HepG2 (cell line): ENCODE results near the gene STARD5. TPM values are rescaled to one million over a fixed set of nuclear protein-coding genes. Genes with fewer than 3 reads are reported as not detected.

ENCODE experiments used
- ATAC-seq: fragments of 200-7000 bp; cut with Tn5 transposase; 3 replicates; pipeline ENCODE4 v1.9.1; 2020; ENCODE audit warnings: mild to moderate bottlenecking, moderate library complexity
- BruUV-seq: library from RNA; stranded (reverse); fragments of 400-500 nt; replicated peaks from 2 replicates; lab custom pipeline; 2021; lab: Mats Ljungman, UMichigan
- CTCF ChIA-PET: fragments of 300-600 bp; formaldehyde crosslinking; extraction: SDS; loops from one replicate; lab custom pipeline; 2021; ENCODE audit warnings: low total read pairs, inconsistent platforms, low intra/inter-chr PET ratio; lab: Yijun Ruan, JAX
- POLR2A ChIA-PET: fragments of 350-600 bp; sonication (Branson Sonifier 250); formaldehyde crosslinking; loops from one replicate; lab custom pipeline; 2020; ENCODE audit warnings: antibody characterized with exemption, inconsistent platforms; lab: Yijun Ruan, JAX
- DNase-seq: peaks from one replicate; pipeline ENCODE4 v3.0.0-alpha.2; 2015; ENCODE audit warnings: low spot score
- FAIRE-seq: peaks from 3 replicates; lab custom pipeline; 2011; peaks lifted over from hg19 to GRCh38; lab: Jason Lieb, UNC
- H2AFZ ChIP-seq: one replicate; pipeline ENCODE4 v1.6.1; 2011; ENCODE audit warnings: low read length, inconsistent platforms
- H3K27ac ChIP-seq: fragments of 300-600 bp; 3 replicates; pipeline ENCODE4 v1.8.0; 2011; ENCODE audit warnings: mixed run types, mild to moderate bottlenecking, mixed read lengths, low read length, inconsistent platforms; ENCODE audit not compliant: insufficient read depth; ENCODE audit errors: extremely low read length
- H3K27me3 ChIP-seq, 2 experiments: fragments of 200-600 bp in 1 of 2; 2 replicates in 1 of 2; 3 replicates in 1 of 2; pipeline versions ENCODE4 v1.6.0 to v1.8.0; 2011; ENCODE audit warnings: low read length in 2 of 2, mild to moderate bottlenecking in 2 of 2, moderate library complexity in 2 of 2, inconsistent platforms in 1 of 2; ENCODE audit not compliant: insufficient read depth in 2 of 2, control insufficient read depth in 1 of 2
- H3K36me3 ChIP-seq, 2 experiments: fragments of 200-600 bp in 1 of 2; replicated peaks in 1 of 2; 2 replicates in 1 of 2; 3 replicates in 1 of 2; pipeline versions ENCODE4 v1.5.1 to v1.8.0; 2011; ENCODE audit warnings: low read length in 2 of 2, inconsistent platforms in 1 of 2; ENCODE audit not compliant: insufficient read depth in 2 of 2, control insufficient read depth in 1 of 2
- H3K4me1 ChIP-seq: 2 replicates; pipeline ENCODE4 v1.5.1; 2012; ENCODE audit warnings: low read length, inconsistent platforms; ENCODE audit not compliant: insufficient read depth
- H3K4me2 ChIP-seq: 2 replicates; pipeline ENCODE4 v1.6.0; 2011; ENCODE audit warnings: low read depth, low read length, inconsistent platforms
- H3K4me3 ChIP-seq, 3 experiments: fragments of 200-600 bp in 1 of 3; sonication (generic), shearing (Covaris generic) in 1 of 3; replicated peaks in 1 of 3; 2 replicates each; pipeline ENCODE4 v1.5.1; 2011 to 2016; ENCODE audit warnings: low read length in 3 of 3, inconsistent platforms in 2 of 3, low read depth in 2 of 3, mild to moderate bottlenecking in 2 of 3, control low read depth in 1 of 3, mixed read lengths in 1 of 3; ENCODE audit not compliant: insufficient read depth in 1 of 3
- H3K79me2 ChIP-seq: one replicate; pipeline ENCODE4 v1.6.1; 2011; ENCODE audit warnings: low read length, inconsistent platforms; ENCODE audit not compliant: insufficient read depth
- H3K9ac ChIP-seq: 2 replicates; pipeline ENCODE4 v1.6.0; 2011; ENCODE audit warnings: mild to moderate bottlenecking, low read depth, low read length, inconsistent platforms; ENCODE audit not compliant: insufficient read depth
- H3K9me3 ChIP-seq: 2 replicates; pipeline ENCODE4 v1.5.1; 2012; ENCODE audit warnings: mild to moderate bottlenecking, low read length
- H4K20me1 ChIP-seq: 2 replicates; pipeline ENCODE4 v1.6.0; 2011; ENCODE audit warnings: inconsistent platforms, mild to moderate bottlenecking, low read length, moderate library complexity; ENCODE audit not compliant: insufficient read depth
- CAMTA2 ChIP-seq: sonication (generic); formaldehyde crosslinking; IDR thresholded peaks from 2 replicates; pipeline ENCODE4 v1.4.0; 2020; ENCODE audit warnings: mild to moderate bottlenecking, missing genetic modification reagents, borderline replicate concordance
- CBFB ChIP-seq: sonication (generic); formaldehyde crosslinking; IDR thresholded peaks from 2 replicates; pipeline ENCODE4 v1.4.0; 2020; ENCODE audit warnings: missing genetic modification reagents
- MAFF ChIP-seq: IDR thresholded peaks from 2 replicates; pipeline ENCODE4 v1.6.1; 2011; ENCODE audit warnings: low read depth, low read length, improper control_type of control experiment
- MEIS1 ChIP-seq: sonication (generic); formaldehyde crosslinking; IDR thresholded peaks from 2 replicates; pipeline ENCODE4 v1.9.0; 2021; ENCODE audit warnings: mild to moderate bottlenecking, missing genetic modification reagents, moderate library complexity, borderline replicate concordance
- MZF1 ChIP-seq: sonication (generic); formaldehyde crosslinking; IDR thresholded peaks from 2 replicates; pipeline ENCODE4 v1.8.1; 2023; ENCODE audit warnings: mild to moderate bottlenecking, missing genetic modification reagents, borderline replicate concordance
- SALL2 ChIP-seq: sonication (generic); formaldehyde crosslinking; IDR thresholded peaks from 2 replicates; pipeline ENCODE4 v1.8.1; 2023; ENCODE audit warnings: mild to moderate bottlenecking, missing genetic modification reagents, inconsistent platforms
- ZFP36 ChIP-seq: fragments of 150-350 bp; IDR thresholded peaks from 2 replicates; pipeline ENCODE4 v1.6.1; 2018; ENCODE audit warnings: borderline replicate concordance, low read length, low read depth; ENCODE audit not compliant: partially characterized antibody
- ZHX2 ChIP-seq, 2 experiments: sonication (generic) in 1 of 2; formaldehyde crosslinking in 1 of 2; IDR thresholded peaks; 2 replicates each; pipeline versions ENCODE4 v1.6.1 to v1.9.0; 2014 to 2022; ENCODE audit warnings: antibody characterized with exemption in 1 of 2, borderline replicate concordance in 1 of 2, inconsistent platforms in 1 of 2, low read depth in 1 of 2, missing genetic modification reagents in 1 of 2
- ZNF431 ChIP-seq: sonication (generic); formaldehyde crosslinking; IDR thresholded peaks from 2 replicates; pipeline ENCODE4 v1.9.0; 2022; ENCODE audit warnings: missing genetic modification reagents, low read depth, mild to moderate bottlenecking, borderline replicate concordance
- ZNF496 ChIP-seq: sonication (generic); formaldehyde crosslinking; IDR thresholded peaks from 2 replicates; pipeline ENCODE4 v1.8.1; 2023; ENCODE audit warnings: mild to moderate bottlenecking, moderate library complexity, missing genetic modification reagents; ENCODE audit not compliant: insufficient replicate concordance
- ZNF691 ChIP-seq: sonication (generic); formaldehyde crosslinking; IDR thresholded peaks from 2 replicates; pipeline ENCODE4 v1.4.0; 2020; ENCODE audit warnings: missing genetic modification reagents, low read depth, mild to moderate bottlenecking, borderline replicate concordance
- ZNF746 ChIP-seq: sonication (generic); formaldehyde crosslinking; IDR thresholded peaks from 2 replicates; pipeline ENCODE4 v1.8.0; 2022; ENCODE audit warnings: mild to moderate bottlenecking, missing genetic modification reagents
- ZNF790 ChIP-seq: sonication (generic); formaldehyde crosslinking; IDR thresholded peaks from 2 replicates; pipeline ENCODE4 v1.8.0; 2022; ENCODE audit warnings: missing genetic modification reagents, mild to moderate bottlenecking, borderline replicate concordance
- ZNF839 ChIP-seq: sonication (generic); formaldehyde crosslinking; IDR thresholded peaks from 2 replicates; pipeline ENCODE4 v1.4.0; 2020; ENCODE audit warnings: missing genetic modification reagents, mild to moderate bottlenecking, borderline replicate concordance
- ZNF841 ChIP-seq: sonication (generic); formaldehyde crosslinking; IDR thresholded peaks from 2 replicates; pipeline ENCODE4 v1.8.1; 2023; ENCODE audit warnings: missing genetic modification reagents, borderline replicate concordance
- WGBS: methylation state at CpG from one replicate; pipeline ENCODE4 v1.1.6; 2017; ENCODE audit warnings: low lambda C conversion rate; 5-methylcytosine and 5-hydroxymethylcytosine counted together
- in situ Hi-C: cut with HindIII; loops from 2 replicates; pipeline ENCODE4 v1.10.0; 2017; ENCODE audit warnings: low pct_unique_long_range_greater_than_20kb; ENCODE audit not compliant: extremely low pct_ligation_motif_present
- intact Hi-C: fragments of 100-400 bp; cut with micrococcal nuclease; formaldehyde crosslinking; loops from one replicate; pipeline ENCODE4 v1.10.0; 2022; ENCODE audit not compliant: unreplicated experiment
- polyA plus RNA-seq, 8 experiments: library from polyadenylated mRNA; depleted of rRNA in 3 of 8; stranded (reverse) in 7 of 8; unstranded in 1 of 8; fragments of >200 nt; fragmentation: Illumina TruSeq in 4 of 8; extraction: Trizol in 4 of 8; gene quantifications; 2 replicates each; pipeline versions ENCODE4 v1.2.1 to v1.2.3, GENCODE V29; 2011 to 2016; ENCODE audit warnings: low read depth in 4 of 8, missing spikeins in 1 of 8, mixed read lengths in 1 of 8; ENCODE audit not compliant: insufficient read depth in 1 of 8
- total RNA-seq, 5 experiments: library from RNA; depleted of rRNA; stranded (reverse); fragments of >200 nt; fragmentation: Illumina TruSeq; extraction: Trizol; gene quantifications; 2 replicates each; pipeline ENCODE4 v1.2.3, GENCODE V29; 2016; ENCODE audit warnings: low read depth in 1 of 5

STARD5 gene
- total and polyA plus RNA-seq, 2 of the 13 experiments (the other 11 are each of a cell fraction or from before 2014, with no cell fraction given), result 3.1 to 3.5 TPM

GRCh38 chr15:81265256-81265943 is 58.5 kb downstream of the STARD5 start:
- peak; percentile 42 for ATAC-seq
- DNase-seq, result no peak
- Histone ChIP-seq H4K20me1 (no peaks in the 10 kb centered on the region), H3K4me3 (no peak overlapping the region), H3K9me3 (no peaks in the 10 kb centered on the region), H3K27me3 (peaks cover 0 to 13% of the 10 kb centered on the region in 2 experiments; a peak in 3 of 5 replicates), H3K79me2 (no peaks in the 10 kb centered on the region), H3K36me3 (no peaks in the 10 kb centered on the region), H2AFZ (peak overlapping the region; percentile 31), H3K4me1 (peaks cover 10% of the 10 kb centered on the region), H3K9ac (no peak overlapping the region), H3K27ac (no peak overlapping the region), H3K4me2 (peak overlapping the region; percentile 63)
- in situ Hi-C loops (loop anchor here (5.0 kb wide), 2 partner anchors 103 to 158 kb away; no protein-coding TSS in a partner anchor), intact Hi-C loops (no loop called here)
- no TSS peak for BruUV-seq
- ChIA-PET CTCF (interaction anchor here (1.0 to 2.4 kb wide), 3 partner anchors 110 to 288 kb away, joined by 6 to 47 read pairs (median 31); no protein-coding TSS in a partner anchor), POLR2A (no interaction called here)
- WGBS, result 30% methylated on average over 9 of the region's 12 CpGs
- no peak for FAIRE-seq
- TF ChIP-seq CAMTA2, result no peak
- no peak for TF ChIP-seq CBFB (CRISPR knock-in tag)
- no peak for TF ChIP-seq MEIS1 (CRISPR knock-in tag)
- no peak for TF ChIP-seq ZNF841 (CRISPR knock-in tag)
- no peak for TF ChIP-seq ZNF496 (CRISPR knock-in tag)
- TF ChIP-seq ZNF431 (CRISPR knock-in tag), result no peak
- no peak for TF ChIP-seq ZNF746 (CRISPR knock-in tag)
- no peak for TF ChIP-seq ZNF790 (CRISPR knock-in tag)
- no peak for TF ChIP-seq MZF1 (CRISPR knock-in tag)
- TF ChIP-seq ZNF691 (CRISPR knock-in tag), result no peak
- no peak for TF ChIP-seq ZNF839 (CRISPR knock-in tag)
- no peak for TF ChIP-seq MAFF
- TF ChIP-seq ZHX2 (IDR thresholded peaks at IDR 0.05; ENCODE audit: low read depth), result no peak
- no peak for TF ChIP-seq ZHX2 (CRISPR knock-in tag; IDR thresholded peaks at IDR 0.05; ENCODE audit: borderline replicate concordance)
- TF ChIP-seq ZFP36, result no peak
- no peak for TF ChIP-seq SALL2 (CRISPR knock-in tag)
